SK-N-SH treated with all-trans-retinoic acid at 6 μM for 48 hours (cell line): ENCODE measurements around the gene PHGDH.

Source experiments
- ATAC-seq: fragments of 200-7000 bp; cut with Tn5 transposase; 3 replicates; pipeline ENCODE4 v1.9.1; 2020; ENCODE audit warnings: mild to moderate bottlenecking, moderate library complexity
- ARNTL ChIP-seq: fragments of 450-650 bp; formaldehyde crosslinking; IDR thresholded peaks from 2 replicates; pipeline ENCODE4 v1.5.0; 2020; ENCODE audit warnings: low read depth, mild to moderate bottlenecking, moderate library complexity, borderline replicate concordance
- BACH2 ChIP-seq: fragments of 250-450 bp; sonication (Bioruptor Pico); IDR thresholded peaks from 2 replicates; pipeline ENCODE4 v1.9.0; 2021; ENCODE audit warnings: mild to moderate bottlenecking, borderline replicate concordance
- CREB5 ChIP-seq: fragments of 250-450 bp; sonication (Bioruptor Pico); IDR thresholded peaks from 2 replicates; pipeline ENCODE4 v1.5.1; 2020; ENCODE audit warnings: low read depth, mild to moderate bottlenecking, moderate library complexity
- CSDC2 ChIP-seq: fragments of 250-450 bp; sonication (Bioruptor Pico); IDR thresholded peaks from 2 replicates; pipeline ENCODE4 v1.5.0; 2020; ENCODE audit warnings: mild to moderate bottlenecking, moderate library complexity
- GLIS3 ChIP-seq: fragments of 250-450 bp; sonication (Bioruptor Pico); IDR thresholded peaks from 2 replicates; pipeline ENCODE4 v1.5.0; 2020; ENCODE audit warnings: mild to moderate bottlenecking, moderate library complexity
- ISL1 ChIP-seq: fragments of 250-450 bp; sonication (Bioruptor Pico); IDR thresholded peaks from 2 replicates; pipeline ENCODE4 v2.1.2; 2022; ENCODE audit warnings: mild to moderate bottlenecking, moderate library complexity
- OSR1 ChIP-seq: fragments of 250-450 bp; sonication (Bioruptor Pico); IDR thresholded peaks from 2 replicates; pipeline ENCODE4 v1.8.0; 2022; ENCODE audit warnings: moderate library complexity, mild to moderate bottlenecking, inconsistent platforms
- PATZ1 ChIP-seq: fragments of 250-450 bp; sonication (Bioruptor Pico); IDR thresholded peaks from 2 replicates; pipeline ENCODE4 v1.8.0; 2020; ENCODE audit warnings: mild to moderate bottlenecking, moderate library complexity, borderline replicate concordance
- POU6F1 ChIP-seq: fragments of 250-450 bp; sonication (Bioruptor Pico); IDR thresholded peaks from 2 replicates; pipeline ENCODE4 v1.8.0; 2021; ENCODE audit warnings: low read depth, mild to moderate bottlenecking, moderate library complexity, borderline replicate concordance
- PPARA ChIP-seq: fragments of 250-450 bp; sonication (Bioruptor Pico); IDR thresholded peaks from 2 replicates; pipeline ENCODE4 v1.5.0; 2020; ENCODE audit warnings: mild to moderate bottlenecking, borderline replicate concordance
- SNAI2 ChIP-seq: fragments of 250-450 bp; sonication (Bioruptor Pico); IDR thresholded peaks from 2 replicates; pipeline ENCODE4 v1.5.0; 2020; ENCODE audit warnings: mild to moderate bottlenecking, moderate library complexity
- TCF4 ChIP-seq: fragments of 250-450 bp; sonication (Bioruptor Pico); IDR thresholded peaks from 2 replicates; pipeline ENCODE4 v1.8.0; 2021; ENCODE audit warnings: mild to moderate bottlenecking, moderate library complexity, borderline replicate concordance
- TOX ChIP-seq: fragments of 250-450 bp; sonication (Bioruptor Pico); IDR thresholded peaks from 2 replicates; pipeline ENCODE4 v1.8.0; 2021; ENCODE audit warnings: mild to moderate bottlenecking, moderate library complexity, borderline replicate concordance
- TSHZ2 ChIP-seq: fragments of 250-450 bp; sonication (Bioruptor Pico); IDR thresholded peaks from 2 replicates; pipeline ENCODE4 v1.5.0; 2020; ENCODE audit warnings: mild to moderate bottlenecking, moderate library complexity
- ZC3H10 ChIP-seq: fragments of 250-450 bp; sonication (Bioruptor Pico); IDR thresholded peaks from 2 replicates; pipeline ENCODE4 v1.5.1; 2021; ENCODE audit warnings: mild to moderate bottlenecking, moderate library complexity
- ZFP3 ChIP-seq: fragments of 250-450 bp; sonication (Bioruptor Pico); IDR thresholded peaks from 2 replicates; pipeline ENCODE4 v1.5.0; 2020; ENCODE audit warnings: mild to moderate bottlenecking, moderate library complexity
- ZFP30 ChIP-seq: fragments of 450-650 bp; formaldehyde crosslinking; IDR thresholded peaks from 2 replicates; pipeline ENCODE4 v1.5.0; 2022; ENCODE audit warnings: mild to moderate bottlenecking, moderate library complexity
- ZNF70 ChIP-seq: fragments of 450-650 bp; formaldehyde crosslinking; IDR thresholded peaks from 2 replicates; pipeline ENCODE4 v1.5.0; 2020; ENCODE audit warnings: mild to moderate bottlenecking, moderate library complexity
- ZNF8 ChIP-seq: fragments of 450-650 bp; formaldehyde crosslinking; IDR thresholded peaks from 2 replicates; pipeline ENCODE4 v1.5.0; 2020; ENCODE audit warnings: mild to moderate bottlenecking, moderate library complexity

The PHGDH gene

GRCh38 chr1:119758584-119758983 lies 46.9 kb downstream of the PHGDH start (continued):
- TF ChIP-seq TCF4 (CRISPR knock-in tag) (no peak), ARNTL (CRISPR knock-in tag) (no peak), ZFP30 (CRISPR knock-in tag) (no peak), ZNF8 (CRISPR knock-in tag) (no peak), POU6F1 (CRISPR knock-in tag) (no peak), CSDC2 (no peak), CREB5 (CRISPR knock-in tag) (no peak)
- TF ChIP-seq, all 23 proteins: peak for 0

- no peak for ATAC-seq
- TF ChIP-seq POU6F1 (CRISPR knock-in tag) (no peak), SNAI2 (no peak), ZC3H10 (no peak), ZNF8 (CRISPR knock-in tag) (no peak), CREB5 (CRISPR knock-in tag) (no peak), PATZ1 (CRISPR knock-in tag) (no peak), OSR1 (no peak), ARNTL (CRISPR knock-in tag) (no peak), GLIS3 (no peak), TSHZ2 (CRISPR knock-in tag) (no peak), ZFP3 (CRISPR knock-in tag) (no peak), TCF4 (CRISPR knock-in tag) (no peak)
Observed at GRCh38 chr1:119762409-119762808, 50.7 kb downstream of the PHGDH start.

GRCh38 chr1:119762953-119763352 lies 51.2 kb downstream of the PHGDH start:
- no peak for ATAC-seq
- no peak for TF ChIP-seq PPARA (CRISPR knock-in tag)
- TF ChIP-seq OSR1 = no peak
- no peak for TF ChIP-seq ZNF70
- TF ChIP-seq CSDC2 = no peak
- no peak for TF ChIP-seq PATZ1 (CRISPR knock-in tag)
- no peak for TF ChIP-seq ISL1 (CRISPR knock-in tag)
- no peak for TF ChIP-seq TOX (CRISPR knock-in tag)
- no peak for TF ChIP-seq ARNTL (CRISPR knock-in tag)
- no peak for TF ChIP-seq TSHZ2 (CRISPR knock-in tag)
- TF ChIP-seq BACH2 (CRISPR knock-in tag) = no peak
- no peak for TF ChIP-seq ZFP3 (CRISPR knock-in tag)
